Measurements from ENCODE around the gene SSH3. TPM values are rescaled to one million over a fixed set of nuclear protein-coding genes. Genes with fewer than 3 reads are reported as not detected.

SSH3 gene
- polyA plus RNA-seq, 1 of the 3 experiments (the other 2 are of a cell fraction), result 13.5 TPM

- POLR2A ChIA-PET, result no interaction called here
- DNase-seq, result no peak
- Histone ChIP-seq H3K4me3 (ENCODE audit: low read depth in 2 of 2, low read length in 1 of 2) (no peak overlapping the region), H2AFZ (ENCODE audit: low read depth) (no peak overlapping the region), H3K9me2 (no peaks in the 10 kb centered on the region), H3K9me3 (no peaks in the 10 kb centered on the region), H3K79me2 (ENCODE audit: insufficient read depth) (peaks cover 59% of the 10 kb centered on the region), H3K4me2 (no peak overlapping the region), H3K27me3 (ENCODE audit: insufficient read depth) (no peaks in the 10 kb centered on the region), H3K4me1 (ENCODE audit: control insufficient read depth in 1 of 2, insufficient read depth in 2 of 2, low read depth in 1 of 2, low read length in 1 of 2) (peaks cover 4 to 11% of the 10 kb centered on the region in 2 experiments; a peak in 2 of 4 replicates), H3K36me3 (replicated peaks in 1 of 2; ENCODE audit: control insufficient read depth in 1 of 2, insufficient read depth in 2 of 2, low read length in 1 of 2) (peaks cover 0 to 11% of the 10 kb centered on the region in 2 experiments), H3K27ac (ENCODE audit: low read depth in 2 of 2, low read length in 1 of 2) (no peak overlapping the region), H3F3A (replicated peaks; ENCODE audit: insufficient read depth) (no peaks in the 10 kb centered on the region), H4K20me1 (ENCODE audit: insufficient read depth) (peaks cover 45% of the 10 kb centered on the region), H3K9ac (no peak overlapping the region)
- no peak for TF ChIP-seq FOSL2 (IDR thresholded peaks at IDR 0.05; ENCODE audit: borderline replicate concordance, low read depth)
- no peak for TF ChIP-seq TAF1 (IDR thresholded peaks at IDR 0.05; ENCODE audit: borderline replicate concordance, low read depth, low read length)
- TF ChIP-seq RFX5 (IDR thresholded peaks at IDR 0.05; ENCODE audit: low read length), result no peak
- no peak for TF ChIP-seq EZH2phosphoT487 (IDR thresholded peaks at IDR 0.05; ENCODE audit: borderline replicate concordance, low read depth)
- no peak for TF ChIP-seq USF1 (IDR thresholded peaks at IDR 0.05; ENCODE audit: borderline replicate concordance, low read depth)
- TF ChIP-seq PBX3 (IDR thresholded peaks at IDR 0.05), result no peak
- TF ChIP-seq TCF12 (IDR thresholded peaks at IDR 0.05), result no peak
- TF ChIP-seq GATA2 (CRISPR knock-in tag; IDR thresholded peaks at IDR 0.05), result no peak
- no peak for TF ChIP-seq FOXJ3 (CRISPR knock-in tag; IDR thresholded peaks at IDR 0.05)
- TF ChIP-seq NRF1 (IDR thresholded peaks at IDR 0.05; ENCODE audit: low read depth, low read length), result no peak
- TF ChIP-seq MXI1 (IDR thresholded peaks at IDR 0.05; ENCODE audit: low read depth, low read length), result no peak
- TF ChIP-seq JUND (IDR thresholded peaks at IDR 0.05), result no peak
- TF ChIP-seq ZBTB33 (IDR thresholded peaks at IDR 0.05; ENCODE audit: borderline replicate concordance, low read depth), result no peak
- no peak for TF ChIP-seq ELF1 (IDR thresholded peaks at IDR 0.05)
- no peak for TF ChIP-seq FOXM1 (IDR thresholded peaks at IDR 0.05; ENCODE audit: low read depth)
- no peak for TF ChIP-seq USF2 (IDR thresholded peaks at IDR 0.05; ENCODE audit: borderline replicate concordance, low read depth, low read length)
- TF ChIP-seq EP300 (IDR thresholded peaks at IDR 0.05; ENCODE audit: borderline replicate concordance in 1 of 2, low read depth in 1 of 2, low read length in 1 of 2), result no peak
- TF ChIP-seq REST (IDR thresholded peaks at IDR 0.05; ENCODE audit: low read depth, low read length), result no peak
- TF ChIP-seq SMC3 (IDR thresholded peaks at IDR 0.05; ENCODE audit: low read depth, low read length), result no peak
- WGBS (ENCODE audit: low lambda C conversion rate), result 91% methylated on average over 11 of the region's 14 CpGs
- CTCF ChIA-PET, result interaction anchor here (1.8 to 3.5 kb wide), 2 partner anchors 11 to 44 kb away, joined by 9 to 20 read pairs; no protein-coding TSS in a partner anchor
These were observed 29.9 kb upstream of the SSH3 start for GRCh38 chr11:67273260-67273990.
